SK-N-SH treated with all-trans-retinoic acid at 6 μM for 48 hours (cell line): Measurements from ENCODE around the gene PEDS1.

Experiments used
- ATAC-seq: fragments of 200-7000 bp; cut with Tn5 transposase; 3 replicates; pipeline ENCODE4 v1.9.1; 2020; ENCODE audit warnings: mild to moderate bottlenecking, moderate library complexity
- CSDC2 ChIP-seq: fragments of 250-450 bp; sonication (Bioruptor Pico); IDR thresholded peaks from 2 replicates; pipeline ENCODE4 v1.5.0; 2020; ENCODE audit warnings: mild to moderate bottlenecking, moderate library complexity
- CSRNP3 ChIP-seq: fragments of 250-450 bp; sonication (Bioruptor Pico); IDR thresholded peaks from 2 replicates; pipeline ENCODE4 v1.5.1; 2021; ENCODE audit warnings: mild to moderate bottlenecking, moderate library complexity
- GLIS3 ChIP-seq: fragments of 250-450 bp; sonication (Bioruptor Pico); IDR thresholded peaks from 2 replicates; pipeline ENCODE4 v1.5.0; 2020; ENCODE audit warnings: mild to moderate bottlenecking, moderate library complexity
- PATZ1 ChIP-seq: fragments of 250-450 bp; sonication (Bioruptor Pico); IDR thresholded peaks from 2 replicates; pipeline ENCODE4 v1.8.0; 2020; ENCODE audit warnings: mild to moderate bottlenecking, moderate library complexity, borderline replicate concordance
- PPARA ChIP-seq: fragments of 250-450 bp; sonication (Bioruptor Pico); IDR thresholded peaks from 2 replicates; pipeline ENCODE4 v1.5.0; 2020; ENCODE audit warnings: mild to moderate bottlenecking, borderline replicate concordance
- RARB ChIP-seq: fragments of 250-450 bp; sonication (Bioruptor Pico); IDR thresholded peaks from 2 replicates; pipeline ENCODE4 v1.8.0; 2021; ENCODE audit warnings: mild to moderate bottlenecking, moderate library complexity
- SNAI2 ChIP-seq: fragments of 250-450 bp; sonication (Bioruptor Pico); IDR thresholded peaks from 2 replicates; pipeline ENCODE4 v1.5.0; 2020; ENCODE audit warnings: mild to moderate bottlenecking, moderate library complexity
- TCF4 ChIP-seq: fragments of 250-450 bp; sonication (Bioruptor Pico); IDR thresholded peaks from 2 replicates; pipeline ENCODE4 v1.8.0; 2021; ENCODE audit warnings: mild to moderate bottlenecking, moderate library complexity, borderline replicate concordance
- TOX ChIP-seq: fragments of 250-450 bp; sonication (Bioruptor Pico); IDR thresholded peaks from 2 replicates; pipeline ENCODE4 v1.8.0; 2021; ENCODE audit warnings: mild to moderate bottlenecking, moderate library complexity, borderline replicate concordance
- ZC3H10 ChIP-seq: fragments of 250-450 bp; sonication (Bioruptor Pico); IDR thresholded peaks from 2 replicates; pipeline ENCODE4 v1.5.1; 2021; ENCODE audit warnings: mild to moderate bottlenecking, moderate library complexity
- ZFP3 ChIP-seq: fragments of 250-450 bp; sonication (Bioruptor Pico); IDR thresholded peaks from 2 replicates; pipeline ENCODE4 v1.5.0; 2020; ENCODE audit warnings: mild to moderate bottlenecking, moderate library complexity
- ZFP30 ChIP-seq: fragments of 450-650 bp; formaldehyde crosslinking; IDR thresholded peaks from 2 replicates; pipeline ENCODE4 v1.5.0; 2022; ENCODE audit warnings: mild to moderate bottlenecking, moderate library complexity
- ZNF565 ChIP-seq: fragments of 450-650 bp; formaldehyde crosslinking; conservative IDR thresholded peaks from 2 replicates; pipeline ENCODE4 v1.5.0; 2020; ENCODE audit warnings: low read depth, mild to moderate bottlenecking, moderate library complexity
- ZNF8 ChIP-seq: fragments of 450-650 bp; formaldehyde crosslinking; IDR thresholded peaks from 2 replicates; pipeline ENCODE4 v1.5.0; 2020; ENCODE audit warnings: mild to moderate bottlenecking, moderate library complexity
- TF ChIP-seq, protein P1 (sequence below): fragments of 250-450 bp; sonication (Bioruptor Pico); IDR thresholded peaks from 2 replicates; pipeline ENCODE4 v1.5.0; 2020; ENCODE audit warnings: mild to moderate bottlenecking, moderate library complexity
- TF ChIP-seq, protein P2 (sequence below): fragments of 250-450 bp; sonication (Bioruptor Pico); IDR thresholded peaks from 2 replicates; pipeline ENCODE4 v1.8.0; 2021; ENCODE audit warnings: low read depth, mild to moderate bottlenecking, moderate library complexity, borderline replicate concordance

The PEDS1 gene

GRCh38 chr20:50111120-50111828, 42.2 kb downstream of the PEDS1 start:
- no peak for TF ChIP-seq CSRNP3 (CRISPR knock-in tag)
- TF ChIP-seq ZFP30, result no peak
- no peak for TF ChIP-seq GLIS3
- no peak for TF ChIP-seq PATZ1 (CRISPR knock-in tag)
- TF ChIP-seq, protein P1, sequence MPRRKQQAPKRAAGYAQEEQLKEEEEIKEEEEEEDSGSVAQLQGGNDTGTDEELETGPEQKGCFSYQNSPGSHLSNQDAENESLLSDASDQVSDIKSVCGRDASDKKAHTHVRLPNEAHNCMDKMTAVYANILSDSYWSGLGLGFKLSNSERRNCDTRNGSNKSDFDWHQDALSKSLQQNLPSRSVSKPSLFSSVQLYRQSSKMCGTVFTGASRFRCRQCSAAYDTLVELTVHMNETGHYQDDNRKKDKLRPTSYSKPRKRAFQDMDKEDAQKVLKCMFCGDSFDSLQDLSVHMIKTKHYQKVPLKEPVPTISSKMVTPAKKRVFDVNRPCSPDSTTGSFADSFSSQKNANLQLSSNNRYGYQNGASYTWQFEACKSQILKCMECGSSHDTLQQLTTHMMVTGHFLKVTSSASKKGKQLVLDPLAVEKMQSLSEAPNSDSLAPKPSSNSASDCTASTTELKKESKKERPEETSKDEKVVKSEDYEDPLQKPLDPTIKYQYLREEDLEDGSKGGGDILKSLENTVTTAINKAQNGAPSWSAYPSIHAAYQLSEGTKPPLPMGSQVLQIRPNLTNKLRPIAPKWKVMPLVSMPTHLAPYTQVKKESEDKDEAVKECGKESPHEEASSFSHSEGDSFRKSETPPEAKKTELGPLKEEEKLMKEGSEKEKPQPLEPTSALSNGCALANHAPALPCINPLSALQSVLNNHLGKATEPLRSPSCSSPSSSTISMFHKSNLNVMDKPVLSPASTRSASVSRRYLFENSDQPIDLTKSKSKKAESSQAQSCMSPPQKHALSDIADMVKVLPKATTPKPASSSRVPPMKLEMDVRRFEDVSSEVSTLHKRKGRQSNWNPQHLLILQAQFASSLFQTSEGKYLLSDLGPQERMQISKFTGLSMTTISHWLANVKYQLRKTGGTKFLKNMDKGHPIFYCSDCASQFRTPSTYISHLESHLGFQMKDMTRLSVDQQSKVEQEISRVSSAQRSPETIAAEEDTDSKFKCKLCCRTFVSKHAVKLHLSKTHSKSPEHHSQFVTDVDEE (CRISPR knock-in tag), result no peak
- no peak for TF ChIP-seq CSDC2 (CRISPR knock-in tag)
- no peak for TF ChIP-seq PPARA (CRISPR knock-in tag)
- TF ChIP-seq, protein P2, sequence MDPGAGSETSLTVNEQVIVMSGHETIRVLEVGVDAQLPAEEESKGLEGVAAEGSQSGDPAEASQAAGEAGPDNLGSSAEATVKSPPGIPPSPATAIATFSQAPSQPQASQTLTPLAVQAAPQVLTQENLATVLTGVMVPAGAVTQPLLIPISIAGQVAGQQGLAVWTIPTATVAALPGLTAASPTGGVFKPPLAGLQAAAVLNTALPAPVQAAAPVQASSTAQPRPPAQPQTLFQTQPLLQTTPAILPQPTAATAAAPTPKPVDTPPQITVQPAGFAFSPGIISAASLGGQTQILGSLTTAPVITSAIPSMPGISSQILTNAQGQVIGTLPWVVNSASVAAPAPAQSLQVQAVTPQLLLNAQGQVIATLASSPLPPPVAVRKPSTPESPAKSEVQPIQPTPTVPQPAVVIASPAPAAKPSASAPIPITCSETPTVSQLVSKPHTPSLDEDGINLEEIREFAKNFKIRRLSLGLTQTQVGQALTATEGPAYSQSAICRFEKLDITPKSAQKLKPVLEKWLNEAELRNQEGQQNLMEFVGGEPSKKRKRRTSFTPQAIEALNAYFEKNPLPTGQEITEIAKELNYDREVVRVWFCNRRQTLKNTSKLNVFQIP (CRISPR knock-in tag), result no peak
- no peak for TF ChIP-seq TOX (CRISPR knock-in tag)
- no peak for TF ChIP-seq ZFP3 (CRISPR knock-in tag)
- no peak for TF ChIP-seq RARB (CRISPR knock-in tag)
- ATAC-seq, result no peak

DNA sequence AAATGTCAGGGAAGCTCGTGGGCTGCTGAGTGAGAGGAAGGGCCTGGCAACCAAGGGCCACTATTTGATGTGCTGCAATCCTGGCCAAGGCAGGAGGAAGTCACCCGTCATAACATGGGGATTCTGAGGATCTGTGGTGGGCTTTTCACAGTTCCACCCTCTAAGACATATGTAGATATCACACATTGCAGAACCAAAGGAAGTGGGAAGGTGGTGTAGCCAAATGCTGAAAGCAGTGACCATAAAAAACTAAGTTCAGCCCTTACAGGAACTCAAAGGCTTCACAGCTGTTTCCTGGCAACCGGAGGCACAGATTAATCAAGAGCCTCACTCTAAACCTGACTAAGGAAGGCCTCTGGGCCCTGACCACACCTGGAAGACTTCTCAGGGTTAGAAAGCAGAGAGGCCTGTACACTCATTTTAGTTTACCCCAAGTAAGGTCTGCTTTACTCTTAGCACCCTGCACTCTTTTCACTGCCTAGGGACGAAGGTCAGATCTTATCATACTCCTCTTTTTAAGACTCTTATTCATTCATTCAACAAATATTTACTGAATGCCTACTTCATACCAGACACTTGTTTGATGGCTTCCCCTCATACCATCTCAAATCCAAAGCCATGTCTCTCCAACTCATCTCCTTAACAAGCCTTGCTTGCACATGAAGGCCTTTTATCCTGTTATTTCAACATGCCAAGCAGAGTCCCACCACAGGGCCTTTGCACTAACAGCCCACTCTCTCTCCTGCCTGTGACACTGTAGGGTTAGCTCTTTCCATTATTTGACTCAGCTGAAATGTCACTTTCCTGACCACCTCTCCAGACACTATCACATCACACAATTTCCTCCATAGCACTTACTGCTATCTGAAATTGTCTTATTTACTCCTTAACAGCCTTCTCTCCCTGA, 43.1 kb downstream of the PEDS1 start:
- TF ChIP-seq ZNF565 (CRISPR knock-in tag), result no peak
- TF ChIP-seq SNAI2, result no peak
- TF ChIP-seq ZNF8 (CRISPR knock-in tag), result no peak
- no peak for TF ChIP-seq CSRNP3 (CRISPR knock-in tag)
- TF ChIP-seq GLIS3, result no peak
- TF ChIP-seq, protein P1 (CRISPR knock-in tag), result no peak
- no peak for TF ChIP-seq ZFP3 (CRISPR knock-in tag)
- no peak for TF ChIP-seq ZC3H10
- TF ChIP-seq, protein P2 (CRISPR knock-in tag), result no peak
- no peak for TF ChIP-seq TCF4 (CRISPR knock-in tag)
- TF ChIP-seq, all 23 proteins: peak for 0
- ATAC-seq, result no peak
